22Rv1 (cell line): ENCODE measurements around the gene TMEM244.

Experiments
- CTCF ChIP-seq: fragments of 450-650 bp; IDR thresholded peaks from 2 replicates; pipeline ENCODE4 v1.5.1; 2017; ENCODE audit warnings: mild to moderate bottlenecking
- ZFX ChIP-seq: fragments of 450-650 bp; IDR thresholded peaks from 2 replicates; pipeline ENCODE4 v1.6.1; 2017; ENCODE audit warnings: antibody characterized with exemption, borderline replicate concordance

- TF ChIP-seq ZFX (no peak), CTCF (no peak)
Observed at GRCh38 chr6:129845696-129846095, 15.4 kb downstream of the TMEM244 start.
